HCT116 (cell line): ENCODE data around the gene ADGRE1. TPM values are rescaled to one million over a fixed set of nuclear protein-coding genes. Genes with fewer than 3 reads are reported as not detected.

Experiments
- ATAC-seq: fragments of 200-7000 bp; cut with Tn5 transposase; 2 replicates; pipeline ENCODE4 v1.9.1; 2020; ENCODE audit warnings: mild to moderate bottlenecking, moderate library complexity
- BruUV-seq: library from RNA; stranded (reverse); fragments of 400-500 nt; replicated peaks from 2 replicates; lab custom pipeline; 2021; lab: Mats Ljungman, UMichigan
- CTCF ChIA-PET: fragments of 300-600 bp; sonication (Branson Sonifier 250); formaldehyde crosslinking; loops from one replicate; lab custom pipeline; 2021; ENCODE audit warnings: antibody characterized with exemption; lab: Charles Lee
- POLR2A ChIA-PET: fragments of 300-600, 350-600 bp; sonication (Branson Sonifier 250); formaldehyde crosslinking; loops from one replicate; lab custom pipeline; 2021; ENCODE audit warnings: antibody characterized with exemption; lab: Charles Lee
- RAD21 ChIA-PET, 2 experiments: fragments of 300-600 bp; sonication (Branson Sonifier 250); formaldehyde crosslinking; loops; one replicate each; lab custom pipeline; 2023; ENCODE audit warnings: low total read pairs in 2 of 2; ENCODE audit not compliant: uncharacterized antibody in 2 of 2, unreplicated experiment in 2 of 2, low non-redundant PET in 1 of 2; lab: Charles Lee
- DNase-seq: peaks from one replicate; pipeline ENCODE4 v3.0.0-alpha.2; 2010; ENCODE audit warnings: low read depth, low spot score
- H2AFZ ChIP-seq: fragments of 200-600 bp; shearing (Covaris generic), sonication (generic); 2 replicates; pipeline ENCODE4 v1.6.1; 2017; ENCODE audit warnings: low read depth, mixed run types, mixed read lengths, antibody characterized with exemption, low read length; ENCODE audit not compliant: poor library complexity, severe bottlenecking
- H3K27ac ChIP-seq: 2 replicates; pipeline ENCODE4 v1.5.1; 2012; ENCODE audit warnings: low read depth, low read length
- H3K27me3 ChIP-seq: fragments of 200-600 bp; sonication (generic); 2 replicates; pipeline ENCODE4 v1.6.1; 2016; ENCODE audit warnings: mixed run types, low read length, mixed read lengths; ENCODE audit not compliant: insufficient read depth
- H3K36me3 ChIP-seq, 2 experiments: fragments of 200-500 bp in 1 of 2; fragments of 200-600 bp in 1 of 2; sonication (Bioruptor generic) in 1 of 2; sonication (generic) in 1 of 2; 2 replicates each; pipeline versions ENCODE4 v1.5.1 to v1.6.1; 2014 to 2016; ENCODE audit warnings: low read length in 2 of 2, inconsistent platforms in 1 of 2, mixed read lengths in 1 of 2, mixed run types in 1 of 2; ENCODE audit not compliant: insufficient read depth in 2 of 2, control insufficient read depth in 1 of 2
- H3K4me1 ChIP-seq, 2 experiments: fragments of 200-600 bp in 1 of 2; sonication (generic) in 1 of 2; 2 replicates each; pipeline versions ENCODE4 v1.5.1 to v1.6.1; 2012 to 2017; ENCODE audit warnings: low read length in 2 of 2, inconsistent platforms in 1 of 2, mild to moderate bottlenecking in 1 of 2, mixed read lengths in 1 of 2, mixed run types in 1 of 2, moderate library complexity in 1 of 2; ENCODE audit not compliant: insufficient read depth in 2 of 2, control insufficient read depth in 1 of 2
- H3K4me2 ChIP-seq: fragments of 200-600 bp; sonication (generic); 2 replicates; pipeline ENCODE4 v1.6.1; 2017; ENCODE audit warnings: mixed run types, low read length, mixed read lengths
- H3K4me3 ChIP-seq, 2 experiments: fragments of 200-600 bp in 1 of 2; sonication (generic) in 1 of 2; replicated peaks in 1 of 2; 2 replicates each; pipeline ENCODE4 v1.5.1; 2011 to 2016; ENCODE audit warnings: low read length in 2 of 2, control low read depth in 1 of 2, low read depth in 1 of 2, mild to moderate bottlenecking in 1 of 2, mixed read lengths in 1 of 2, mixed run types in 1 of 2
- H3K79me2 ChIP-seq: fragments of 200-600 bp; sonication (generic); 2 replicates; pipeline ENCODE4 v1.6.1; 2017; ENCODE audit warnings: mild to moderate bottlenecking, mixed run types, low read length, moderate library complexity, mixed read lengths; ENCODE audit not compliant: insufficient read depth
- H3K9ac ChIP-seq: fragments of 200-600 bp; sonication (generic); 2 replicates; pipeline ENCODE4 v1.6.1; 2016; ENCODE audit warnings: low read length, mixed read lengths
- H3K9me2 ChIP-seq: fragments of 200-600 bp; sonication (generic), shearing (Covaris generic); 2 replicates; pipeline ENCODE4 v1.6.1; 2017; ENCODE audit warnings: mixed run types, mild to moderate bottlenecking, moderate library complexity; ENCODE audit not compliant: insufficient read depth
- H3K9me3 ChIP-seq, 2 experiments: fragments of 200-500 bp in 1 of 2; fragments of 200-600 bp in 1 of 2; sonication (Bioruptor generic) in 1 of 2; sonication (generic) in 1 of 2; 2 replicates each; pipeline ENCODE4 v1.6.1; 2014 to 2017; ENCODE audit warnings: low read length in 2 of 2, mixed read lengths in 2 of 2, inconsistent platforms in 1 of 2, low read depth in 1 of 2, mild to moderate bottlenecking in 1 of 2, mixed run types in 1 of 2, moderate library complexity in 1 of 2; ENCODE audit not compliant: control insufficient read depth in 1 of 2, insufficient read depth in 1 of 2
- H4K20me1 ChIP-seq: fragments of 200-600 bp; sonication (generic), shearing (Covaris generic); 2 replicates; pipeline ENCODE4 v1.6.1; 2017; ENCODE audit warnings: mixed run types, mild to moderate bottlenecking, moderate library complexity; ENCODE audit not compliant: insufficient read depth
- ELF1 ChIP-seq: IDR thresholded peaks from 2 replicates; pipeline ENCODE4 v1.6.1; 2012; ENCODE audit warnings: low read depth, borderline replicate concordance
- EZH2 ChIP-seq: fragments of 200-600 bp; sonication (generic); IDR thresholded peaks from 2 replicates; pipeline ENCODE4 v1.6.1; 2017; ENCODE audit warnings: antibody characterized with exemption, mixed run types
- EZH2phosphoT487 ChIP-seq: fragments of 200-600 bp; IDR thresholded peaks from 2 replicates; pipeline ENCODE4 v1.6.1; 2018; ENCODE audit warnings: antibody characterized with exemption, borderline replicate concordance
- JUND ChIP-seq: IDR thresholded peaks from 2 replicates; pipeline ENCODE4 v1.6.1; 2012
- POLR2AphosphoS5 ChIP-seq: IDR thresholded peaks from 2 replicates; pipeline ENCODE4 v1.6.1; 2011; ENCODE audit warnings: mild to moderate bottlenecking, low read depth, low read length, moderate library complexity
- REST ChIP-seq: IDR thresholded peaks from 2 replicates; pipeline ENCODE4 v1.6.1; 2012; ENCODE audit warnings: low read depth
- YY1 ChIP-seq: IDR thresholded peaks from 2 replicates; pipeline ENCODE4 v1.6.1; 2011; ENCODE audit warnings: low read length, low read depth, moderate library complexity, mild to moderate bottlenecking; ENCODE audit not compliant: insufficient replicate concordance; ENCODE audit errors: extremely low read depth
- ZFX ChIP-seq: fragments of 450-650 bp; IDR thresholded peaks from 2 replicates; pipeline ENCODE4 v1.6.1; 2017
- ZNF274 ChIP-seq: fragments of 200-500 bp; sonication (Bioruptor generic); IDR thresholded peaks from 2 replicates; pipeline ENCODE4 v1.6.1; 2014; ENCODE audit warnings: mild to moderate bottlenecking, low read depth, low read length, inconsistent platforms
- intact Hi-C: fragments of 100-400 bp; cut with micrococcal nuclease; formaldehyde crosslinking; loops from 2 replicates; pipeline ENCODE4 v1.10.0; 2022
- total RNA-seq: library from RNA; stranded (reverse); gene quantifications from one replicate; pipeline ENCODE4 v1.2.1, GENCODE V29; 2021; ENCODE audit not compliant: unreplicated experiment
- TF ChIP-seq, protein P1 (sequence below): IDR thresholded peaks from 2 replicates; pipeline ENCODE4 v1.6.1; 2011; ENCODE audit warnings: mild to moderate bottlenecking, low read length, moderate library complexity; ENCODE audit not compliant: insufficient replicate concordance; ENCODE audit errors: extremely low read depth

ADGRE1 gene
- total RNA-seq, 1 experiment from 2014 or later: not detected

- BruUV-seq: no TSS peak
- H3K27ac ChIP-seq: no peak overlapping the region
- no peaks in the 10 kb centered on the region for H4K20me1 ChIP-seq
- DNase-seq (no peak), ATAC-seq (no peak)
- CTCF ChIA-PET: no interaction called here
- POLR2A ChIA-PET: no interaction called here
- peaks cover 0 to 8% of the 10 kb centered on the region in 2 experiments; a peak in 2 of 4 replicates for H3K4me1 ChIP-seq
- no peaks in the 10 kb centered on the region for H3K79me2 ChIP-seq
- H3K4me3 ChIP-seq: no peak overlapping the region
- intact Hi-C loops: no loop called here
- TF ChIP-seq JUND: no peak
- no peak for TF ChIP-seq EZH2
- TF ChIP-seq POLR2AphosphoS5: no peak
- TF ChIP-seq EZH2phosphoT487: no peak
- TF ChIP-seq ELF1: no peak
- TF ChIP-seq YY1: no peak
- no peak for TF ChIP-seq ZFX
- TF ChIP-seq ZNF274: no peak
- TF ChIP-seq, protein P1, sequence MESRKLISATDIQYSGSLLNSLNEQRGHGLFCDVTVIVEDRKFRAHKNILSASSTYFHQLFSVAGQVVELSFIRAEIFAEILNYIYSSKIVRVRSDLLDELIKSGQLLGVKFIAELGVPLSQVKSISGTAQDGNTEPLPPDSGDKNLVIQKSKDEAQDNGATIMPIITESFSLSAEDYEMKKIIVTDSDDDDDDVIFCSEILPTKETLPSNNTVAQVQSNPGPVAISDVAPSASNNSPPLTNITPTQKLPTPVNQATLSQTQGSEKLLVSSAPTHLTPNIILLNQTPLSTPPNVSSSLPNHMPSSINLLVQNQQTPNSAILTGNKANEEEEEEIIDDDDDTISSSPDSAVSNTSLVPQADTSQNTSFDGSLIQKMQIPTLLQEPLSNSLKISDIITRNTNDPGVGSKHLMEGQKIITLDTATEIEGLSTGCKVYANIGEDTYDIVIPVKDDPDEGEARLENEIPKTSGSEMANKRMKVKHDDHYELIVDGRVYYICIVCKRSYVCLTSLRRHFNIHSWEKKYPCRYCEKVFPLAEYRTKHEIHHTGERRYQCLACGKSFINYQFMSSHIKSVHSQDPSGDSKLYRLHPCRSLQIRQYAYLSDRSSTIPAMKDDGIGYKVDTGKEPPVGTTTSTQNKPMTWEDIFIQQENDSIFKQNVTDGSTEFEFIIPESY: no peak
- TF ChIP-seq REST: no peak
- no peaks in the 10 kb centered on the region for H3K36me3 ChIP-seq
- no peaks in the 10 kb centered on the region for H3K9me3 ChIP-seq
- RAD21 ChIA-PET: no interaction called here
- no peaks in the 10 kb centered on the region for H3K9me2 ChIP-seq
- H3K4me2 ChIP-seq: no peak overlapping the region
- H3K27me3 ChIP-seq: no peaks in the 10 kb centered on the region
- no peak overlapping the region for H3K9ac ChIP-seq
- no peak overlapping the region for H2AFZ ChIP-seq
Observed at GRCh38 chr19:6971366-6971765, 84.0 kb downstream of the ADGRE1 start.
